ENCODE data around the gene LPIN1. TPM values are rescaled to one million over a fixed set of nuclear protein-coding genes. Genes with fewer than 3 reads are reported as not detected.

Gene LPIN1
- total and polyA plus RNA-seq, 2 of the 13 experiments (the other 11 are each of a cell fraction or from before 2014, with no cell fraction given) = 9.7 to 19.4 TPM

DNA sequence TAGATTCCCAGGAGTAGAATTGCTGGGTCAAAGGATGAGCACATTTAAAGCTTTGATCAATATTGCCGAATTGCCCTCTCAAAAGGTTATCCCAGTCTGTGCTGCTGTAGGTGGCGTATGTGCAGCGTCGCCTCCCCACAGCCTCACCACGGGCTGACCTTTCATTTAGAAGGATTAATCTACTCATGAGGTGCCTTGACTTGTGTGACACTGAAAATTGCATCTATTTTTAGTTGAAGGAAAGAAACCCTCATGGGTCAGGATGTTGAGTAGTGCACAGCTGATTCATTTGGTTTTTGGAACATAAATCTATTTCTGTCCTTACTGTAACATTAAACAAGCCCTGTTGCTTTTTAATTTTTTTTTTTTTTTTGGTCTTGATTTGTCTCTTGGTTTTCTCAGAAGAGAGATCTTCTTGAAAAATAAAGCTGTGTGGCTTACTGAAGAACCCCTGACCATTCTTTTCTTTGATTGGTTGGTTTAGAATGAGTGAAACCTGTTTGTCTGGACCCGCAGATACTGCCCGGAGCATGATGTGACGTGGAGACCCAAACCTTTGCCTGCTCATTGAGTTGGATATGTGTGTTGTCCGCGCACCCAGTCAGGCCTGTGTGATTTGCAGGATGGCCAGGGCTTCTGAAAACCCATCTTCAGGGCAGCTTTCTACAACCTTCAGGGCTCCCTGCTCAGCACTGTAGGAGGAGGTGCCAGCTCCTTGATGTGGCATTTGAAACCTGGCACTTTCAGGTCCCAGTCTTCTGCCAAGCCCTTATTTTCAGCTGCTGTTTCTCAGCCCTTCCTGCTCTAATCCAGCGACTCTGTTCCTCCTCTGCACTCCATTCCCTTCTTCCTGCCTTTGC lies 61.0 kb downstream of the LPIN1 start:
- no TSS peak for BruUV-seq (replicated peaks)
- Histone ChIP-seq H3K27me3 (ENCODE audit: control insufficient read depth in 1 of 2, insufficient read depth in 2 of 2, low read length in 2 of 2) (no peaks in the 10 kb centered on the region), H3K4me3 (replicated peaks in 1 of 3; ENCODE audit: insufficient read depth in 1 of 3, low read depth in 2 of 3, low read length in 3 of 3) (no peak overlapping the region), H3K4me1 (ENCODE audit: insufficient read depth, low read length) (peaks cover 13% of the 10 kb centered on the region), H3K4me2 (ENCODE audit: low read depth, low read length) (no peak overlapping the region), H2AFZ (ENCODE audit: low read length) (no peak overlapping the region), H3K9ac (ENCODE audit: insufficient read depth, low read depth, low read length) (no peak overlapping the region), H3K79me2 (ENCODE audit: insufficient read depth, low read length) (no peaks in the 10 kb centered on the region), H3K9me3 (ENCODE audit: low read length) (no peaks in the 10 kb centered on the region), H3K27ac (ENCODE audit: extremely low read length, insufficient read depth, low read length) (no peak overlapping the region), H3K36me3 (replicated peaks in 1 of 2; ENCODE audit: control insufficient read depth in 1 of 2, insufficient read depth in 2 of 2, low read length in 2 of 2) (peaks cover 12 to 42% of the 10 kb centered on the region in 2 experiments; a peak in 4 of 5 replicates), H4K20me1 (ENCODE audit: insufficient read depth, low read length) (no peaks in the 10 kb centered on the region)
- ATAC-seq (no peak), DNase-seq (ENCODE audit: low spot score) (no peak), FAIRE-seq (no peak)
- in situ Hi-C loops (cut with HindIII; ENCODE audit: extremely low pct_ligation_motif_present, low pct_unique_long_range_greater_than_20kb) = no loop called here
- ChIA-PET CTCF (ENCODE audit: low intra/inter-chr PET ratio, low total read pairs) (no interaction called here), POLR2A (no interaction called here)
- WGBS (ENCODE audit: low lambda C conversion rate) = 93% methylated on average over 11 of the region's 11 CpGs
- intact Hi-C loops (cut with micrococcal nuclease; ENCODE audit: unreplicated experiment) = no loop called here
- TF ChIP-seq AHR (CRISPR knock-in tag; IDR thresholded peaks at IDR 0.05) (no peak), ZNF333 (CRISPR knock-in tag; IDR thresholded peaks at IDR 0.05; ENCODE audit: borderline replicate concordance) (no peak), ZNF326 (CRISPR knock-in tag; IDR thresholded peaks at IDR 0.05; ENCODE audit: borderline replicate concordance) (no peak), CHCHD3 (CRISPR knock-in tag; IDR thresholded peaks at IDR 0.05) (no peak), ZNF792 (CRISPR knock-in tag; IDR thresholded peaks at IDR 0.05) (no peak), FLYWCH1 (CRISPR knock-in tag; IDR thresholded peaks at IDR 0.05) (no peak), KAT8 (CRISPR knock-in tag; IDR thresholded peaks at IDR 0.05) (no peak), ZNF460 (CRISPR knock-in tag; IDR thresholded peaks at IDR 0.05; ENCODE audit: borderline replicate concordance) (no peak), KLF15 (CRISPR knock-in tag; IDR thresholded peaks at IDR 0.05; ENCODE audit: borderline replicate concordance) (no peak), ISX (CRISPR knock-in tag; conservative IDR thresholded peaks at IDR 0.05) (no peak), ZNF782 (CRISPR knock-in tag; IDR thresholded peaks at IDR 0.05; ENCODE audit: borderline replicate concordance) (no peak), SAP130 (CRISPR knock-in tag; IDR thresholded peaks at IDR 0.05; ENCODE audit: low read depth) (no peak), PPARG (CRISPR knock-in tag; conservative IDR thresholded peaks at IDR 0.05) (no peak), KLF13 (CRISPR knock-in tag; IDR thresholded peaks at IDR 0.05) (no peak)
- TF ChIP-seq, protein P1, sequence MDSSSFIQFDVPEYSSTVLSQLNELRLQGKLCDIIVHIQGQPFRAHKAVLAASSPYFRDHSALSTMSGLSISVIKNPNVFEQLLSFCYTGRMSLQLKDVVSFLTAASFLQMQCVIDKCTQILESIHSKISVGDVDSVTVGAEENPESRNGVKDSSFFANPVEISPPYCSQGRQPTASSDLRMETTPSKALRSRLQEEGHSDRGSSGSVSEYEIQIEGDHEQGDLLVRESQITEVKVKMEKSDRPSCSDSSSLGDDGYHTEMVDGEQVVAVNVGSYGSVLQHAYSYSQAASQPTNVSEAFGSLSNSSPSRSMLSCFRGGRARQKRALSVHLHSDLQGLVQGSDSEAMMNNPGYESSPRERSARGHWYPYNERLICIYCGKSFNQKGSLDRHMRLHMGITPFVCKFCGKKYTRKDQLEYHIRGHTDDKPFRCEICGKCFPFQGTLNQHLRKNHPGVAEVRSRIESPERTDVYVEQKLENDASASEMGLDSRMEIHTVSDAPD (CRISPR knock-in tag; IDR thresholded peaks at IDR 0.05) = no peak
- TF ChIP-seq, protein P2, sequence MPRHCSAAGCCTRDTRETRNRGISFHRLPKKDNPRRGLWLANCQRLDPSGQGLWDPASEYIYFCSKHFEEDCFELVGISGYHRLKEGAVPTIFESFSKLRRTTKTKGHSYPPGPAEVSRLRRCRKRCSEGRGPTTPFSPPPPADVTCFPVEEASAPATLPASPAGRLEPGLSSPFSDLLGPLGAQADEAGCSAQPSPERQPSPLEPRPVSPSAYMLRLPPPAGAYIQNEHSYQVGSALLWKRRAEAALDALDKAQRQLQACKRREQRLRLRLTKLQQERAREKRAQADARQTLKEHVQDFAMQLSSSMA (CRISPR knock-in tag; IDR thresholded peaks at IDR 0.05) = no peak
